COLO668 (cell line): ENCODE data around the gene SAPCD1.
"Not testable (repeated sequence)": the region's sequence is repeated elsewhere in the genome, so short reads cannot be mapped to it uniquely, and the experiment has no call there.

ENCODE experiments used
- DNase-seq: peaks from one replicate; lab custom pipeline; 2025; ENCODE audit not compliant: unreplicated experiment; lab: John Stamatoyannopoulos, UW

SAPCD1 gene

GRCh38 chr6:31776989-31777666 is 14.7 kb downstream of the SAPCD1 start, which contains the start of gene VWA7:
TSS of gene VWA7 (minus strand) at chr6:31777328. CDS start at chr6:31776779, 549 bp downstream.
- DNase-seq, result peak; percentile 80

GRCh38 chr6:31777667-31778050 is 15.2 kb downstream of the SAPCD1 start:
- DNase-seq, result no peak

GRCh38 chr6:31778193-31778592 is 15.7 kb downstream of the SAPCD1 start:
- DNase-seq, result no peak

- DNase-seq, result no peak
Observed at GRCh38 chr6:31778999-31779885, 16.8 kb downstream of the SAPCD1 start.

GRCh38 chr6:31779908-31780307 is 17.5 kb downstream of the SAPCD1 start:
- no peak for DNase-seq

GRCh38 chr6:31780507-31781243 is 18.2 kb downstream of the SAPCD1 start:
- DNase-seq, result no peak

- DNase-seq, result no peak
Observed at GRCh38 chr6:31781244-31782125, 19.0 kb downstream of the SAPCD1 start.

GRCh38 chr6:31782126-31782855 is 19.8 kb downstream of the SAPCD1 start:
- no peak for DNase-seq

GRCh38 chr6:31784098-31784925 is 21.9 kb downstream of the SAPCD1 start:
- DNase-seq, result no peak

- no peak for DNase-seq
Observed at GRCh38 chr6:31785475-31785874, 23.0 kb downstream of the SAPCD1 start.

GRCh38 chr6:31791324-31792089 is 29.1 kb downstream of the SAPCD1 start:
- DNase-seq, result peak; percentile 37

GRCh38 chr6:31792090-31792374 is 29.6 kb downstream of the SAPCD1 start:
- DNase-seq, result no peak

GRCh38 chr6:31792761-31793171 is 30.3 kb downstream of the SAPCD1 start:
- peak; percentile 5 for DNase-seq

GRCh38 chr6:31793927-31794245 is 31.4 kb downstream of the SAPCD1 start:
- DNase-seq, result not testable (repeated sequence)

GRCh38 chr6:31794294-31794865 is 31.9 kb downstream of the SAPCD1 start:
- DNase-seq, result peak; percentile 15

GRCh38 chr6:31794866-31795615 is 32.6 kb downstream of the SAPCD1 start:
- no peak for DNase-seq

- DNase-seq, result peak; percentile 89
Observed at GRCh38 chr6:31795616-31796298, 33.3 kb downstream of the SAPCD1 start, which contains the start of gene VARS1. TSS of gene VARS1 (minus strand) at chr6:31795752. CDS start at chr6:31795217, 535 bp downstream.
